Activated naive CD8-positive, alpha-beta T cell treated with anti-CD3 and anti-CD28 coated beads, Interleukin-2, amount 50 U/mL, for 16 hours (primary cell): ENCODE measurements around the gene FOXL2.

Experiments
- DNase-seq: peaks from one replicate; pipeline ENCODE4 v3.0.0-alpha.2; 2020; ENCODE audit warnings: low read depth, low spot score

The FOXL2 gene

GRCh38 chr3:138945709-138946662 is 951 bp downstream of the FOXL2 start:
- no peak for DNase-seq

- no peak for DNase-seq
Observed at GRCh38 chr3:138944929-138945708, 1.8 kb downstream of the FOXL2 start.

- DNase-seq = no peak
Observed at GRCh38 chr3:138944654-138944928, 2.3 kb downstream of the FOXL2 start.

GRCh38 chr3:138943724-138944653 is 2.9 kb downstream of the FOXL2 start:
- no peak for DNase-seq

GRCh38 chr3:138942861-138943623 is 3.9 kb downstream of the FOXL2 start:
- no peak for DNase-seq

- no peak for DNase-seq
Observed at GRCh38 chr3:138942271-138942670, 4.7 kb downstream of the FOXL2 start.

GRCh38 chr3:138941259-138941885 is 5.6 kb downstream of the FOXL2 start:
- DNase-seq = no peak

- no peak for DNase-seq
Observed at GRCh38 chr3:138940446-138940845, 6.5 kb downstream of the FOXL2 start.

- no peak for DNase-seq
Observed at GRCh38 chr3:138939561-138940241, 7.2 kb downstream of the FOXL2 start.

GRCh38 chr3:138938877-138939560 is 7.9 kb downstream of the FOXL2 start:
- DNase-seq = no peak

- no peak for DNase-seq
Observed at GRCh38 chr3:138938056-138938876, 8.7 kb downstream of the FOXL2 start.

- DNase-seq = no peak
Observed at GRCh38 chr3:138937690-138938055, 9.3 kb downstream of the FOXL2 start.

- no peak for DNase-seq
Observed at GRCh38 chr3:138936741-138937689, 9.9 kb downstream of the FOXL2 start.

GRCh38 chr3:138935863-138936740 is 10.8 kb downstream of the FOXL2 start:
- peak; percentile 36 for DNase-seq

GRCh38 chr3:138935505-138935862 is 11.5 kb downstream of the FOXL2 start:
- DNase-seq = no peak

- DNase-seq = no peak
Observed at GRCh38 chr3:138933981-138934691, 12.8 kb downstream of the FOXL2 start.
